ENCODE results near the gene DISC1. TPM values are rescaled to one million over a fixed set of nuclear protein-coding genes. Genes with fewer than 3 reads are reported as not detected.

Gene DISC1
- total RNA-seq, 1 donor from 2014 or later: 13.6 TPM

GRCh38 chr1:231670755-231671154 is 44.2 kb downstream of the DISC1 start:
- no peak for DNase-seq
- no peak overlapping the region for H3K4me3 ChIP-seq
- no peaks in the 10 kb centered on the region for H3K27me3 ChIP-seq (ENCODE audit: low read depth)
- ATAC-seq: no peak
- no peaks in the 10 kb centered on the region for H3K36me3 ChIP-seq
- intact Hi-C loops (cut with DNase I): no loop called here
- H3K9me3 ChIP-seq: peaks cover 3% of the 10 kb centered on the region
- H3K4me1 ChIP-seq: no peaks in the 10 kb centered on the region
- no peak overlapping the region for H3K27ac ChIP-seq
- TF ChIP-seq CTCF (IDR thresholded peaks at IDR 0.05): no peak

DNA sequence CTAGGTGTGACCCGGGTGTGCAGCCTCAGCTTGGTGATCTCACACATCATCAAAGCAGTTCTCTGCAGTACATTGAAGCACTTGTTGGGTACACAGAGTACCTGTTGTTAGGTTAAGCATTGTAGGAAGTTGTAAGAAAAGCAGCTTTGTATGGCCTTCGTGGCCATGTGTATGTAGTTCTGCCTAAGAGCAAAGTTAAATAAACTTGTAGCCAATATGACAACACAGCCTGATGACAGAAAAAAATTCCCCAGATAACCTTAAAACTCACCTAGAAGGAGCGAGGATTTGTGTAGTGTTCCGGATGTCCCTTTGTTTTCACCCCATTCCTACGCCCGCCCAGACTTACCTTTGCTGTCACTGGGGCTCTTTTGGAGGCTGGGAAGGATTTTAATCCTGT is 48.0 kb downstream of the DISC1 start:
- ATAC-seq: no peak

DNA sequence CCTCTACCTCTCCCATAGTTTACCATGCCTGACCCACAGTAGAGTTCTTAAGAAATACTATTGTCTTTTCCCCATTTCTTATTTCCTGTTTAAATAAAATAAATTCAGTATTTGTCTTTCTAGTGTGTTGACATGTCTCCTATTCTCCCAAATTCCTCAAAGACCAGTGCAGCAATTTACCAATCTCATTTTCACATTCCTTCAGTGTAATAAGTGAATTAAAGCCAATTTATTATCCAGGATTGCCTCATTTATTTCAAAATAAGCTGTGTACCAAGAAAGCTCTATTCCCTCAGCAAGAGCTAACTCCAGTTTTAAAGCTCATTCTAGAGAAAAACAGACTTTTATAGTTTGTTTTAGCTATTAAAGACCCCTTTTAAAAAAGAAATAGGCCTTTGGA is 49.9 kb downstream of the DISC1 start:
- ATAC-seq: no peak
- H3K4me3 ChIP-seq: no peak overlapping the region
- no peaks in the 10 kb centered on the region for H3K27me3 ChIP-seq (ENCODE audit: low read depth)
- intact Hi-C loops (cut with DNase I): no loop called here
- H3K36me3 ChIP-seq: no peaks in the 10 kb centered on the region
- DNase-seq: no peak
- no peaks in the 10 kb centered on the region for H3K9me3 ChIP-seq
- TF ChIP-seq CTCF (IDR thresholded peaks at IDR 0.05): no peak
- no peaks in the 10 kb centered on the region for H3K4me1 ChIP-seq
- no peak overlapping the region for H3K27ac ChIP-seq

More for the DNA sequence above, 48.0 kb downstream of the DISC1 start:
- DNase-seq: no peak
- Histone ChIP-seq H3K4me3 (no peak overlapping the region), H3K27me3 (ENCODE audit: low read depth) (no peaks in the 10 kb centered on the region), H3K4me1 (no peaks in the 10 kb centered on the region), H3K9me3 (peaks cover 3% of the 10 kb centered on the region), H3K36me3 (no peaks in the 10 kb centered on the region), H3K27ac (no peak overlapping the region)
- intact Hi-C loops (cut with DNase I): no loop called here
- no peak for TF ChIP-seq CTCF (IDR thresholded peaks at IDR 0.05)

GRCh38 chr1:231677442-231677841 is 50.9 kb downstream of the DISC1 start:
- Histone ChIP-seq H3K4me3 (no peak overlapping the region), H3K27ac (no peak overlapping the region)
- intact Hi-C loops (cut with DNase I): no loop called here

DNA sequence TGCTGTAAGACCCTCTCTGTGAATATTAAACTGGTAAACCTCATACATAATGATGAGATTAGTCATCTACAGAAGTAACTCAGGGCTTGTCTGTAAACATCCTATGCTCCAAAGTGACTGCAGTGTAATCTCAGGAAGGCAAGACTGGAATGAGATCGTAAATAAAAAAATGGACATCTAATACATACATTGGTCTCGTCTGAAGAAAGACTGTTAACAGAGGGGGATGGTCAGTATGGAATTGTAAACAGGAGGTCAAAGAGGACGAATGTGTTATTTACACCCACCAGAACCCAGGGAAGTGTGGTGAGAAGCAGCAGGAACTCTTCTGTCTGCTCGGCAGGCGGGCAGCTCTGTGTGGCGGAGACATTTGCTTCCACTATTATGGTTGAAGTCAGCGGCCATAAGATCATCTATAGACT is 51.4 kb downstream of the DISC1 start:
- no peaks in the 10 kb centered on the region for H3K27me3 ChIP-seq (ENCODE audit: low read depth)
- no peaks in the 10 kb centered on the region for H3K4me1 ChIP-seq
- DNase-seq (no peak), ATAC-seq (no peak)
- intact Hi-C loops (cut with DNase I): no loop called here
- no peak overlapping the region for H3K27ac ChIP-seq
- H3K4me3 ChIP-seq: no peak overlapping the region
- H3K36me3 ChIP-seq: no peaks in the 10 kb centered on the region
- no peak for TF ChIP-seq CTCF (IDR thresholded peaks at IDR 0.05)
- H3K9me3 ChIP-seq: no peaks in the 10 kb centered on the region

More at GRCh38 chr1:231677442-231677841, 50.9 kb downstream of the DISC1 start:
- Histone ChIP-seq H3K4me1 (no peaks in the 10 kb centered on the region), H3K36me3 (no peaks in the 10 kb centered on the region), H3K27me3 (ENCODE audit: low read depth) (no peaks in the 10 kb centered on the region), H3K9me3 (no peaks in the 10 kb centered on the region)
- DNase-seq (no peak), ATAC-seq (no peak)
- TF ChIP-seq CTCF (IDR thresholded peaks at IDR 0.05): no peak

- Histone ChIP-seq H3K27me3 (ENCODE audit: low read depth) (no peaks in the 10 kb centered on the region), H3K9me3 (no peaks in the 10 kb centered on the region), H3K4me1 (no peaks in the 10 kb centered on the region), H3K4me3 (no peak overlapping the region), H3K27ac (no peak overlapping the region), H3K36me3 (no peaks in the 10 kb centered on the region)
- no peak for ATAC-seq
- no peak for TF ChIP-seq CTCF (IDR thresholded peaks at IDR 0.05)
- intact Hi-C loops (cut with DNase I): no loop called here
- no peak for DNase-seq
These were observed 52.5 kb downstream of the DISC1 start for GRCh38 chr1:231679109-231679508.

Measured in lower lobe of right lung (tissue), 2 donors.